Suprapubic skin (tissue), 4 donors: Measurements from ENCODE around the gene TTC6. TPM values are rescaled to one million over a fixed set of nuclear protein-coding genes. Genes with fewer than 3 reads are reported as not detected.

Experiments
- DNase-seq, 2 donors: peaks; one replicate each; pipeline ENCODE4 v3.0.0-alpha.2; 2019; ENCODE audit warnings: low spot score in 2 of 2
- H3K27ac ChIP-seq: fragments of 200-600 bp; sonication (generic); one replicate; pipeline ENCODE4 v1.5.1; 2019
- H3K27me3 ChIP-seq: fragments of 200-600 bp; sonication (generic); one replicate; pipeline ENCODE4 v1.5.1; 2019
- H3K36me3 ChIP-seq: fragments of 200-600 bp; sonication (generic); one replicate; pipeline ENCODE4 v1.5.1; 2019
- H3K4me1 ChIP-seq: fragments of 200-600 bp; sonication (generic); one replicate; pipeline ENCODE4 v1.5.1; 2019
- H3K4me3 ChIP-seq: fragments of 200-600 bp; sonication (generic); one replicate; pipeline ENCODE4 v1.5.1; 2019; ENCODE audit warnings: mild to moderate bottlenecking
- H3K9me3 ChIP-seq: fragments of 200-600 bp; sonication (generic); one replicate; pipeline ENCODE4 v1.5.1; 2019
- CTCF ChIP-seq, 2 donors: fragments of 200-600 bp in 1 of 2; fragments of 450-650 bp in 1 of 2; sonication (generic) in 1 of 2; IDR thresholded peaks; one replicate each; pipeline ENCODE4 v1.5.1; 2016 to 2019; ENCODE audit warnings: antibody characterized with exemption in 2 of 2, mild to moderate bottlenecking in 1 of 2, moderate library complexity in 1 of 2
- EP300 ChIP-seq: sonication (generic); formaldehyde crosslinking; IDR thresholded peaks from one replicate; pipeline ENCODE4 v1.6.1; 2017; ENCODE audit warnings: antibody characterized with exemption
- POLR2A ChIP-seq, 2 donors: fragments of 450-650 bp; IDR thresholded peaks; one replicate each; pipeline ENCODE4 v1.6.1; 2017; ENCODE audit warnings: antibody characterized with exemption in 2 of 2, mild to moderate bottlenecking in 2 of 2, moderate library complexity in 2 of 2
- POLR2AphosphoS5 ChIP-seq, 3 donors: sonication (generic); formaldehyde crosslinking; IDR thresholded peaks; one replicate each; pipeline ENCODE4 v1.6.1; 2017; ENCODE audit warnings: antibody characterized with exemption in 3 of 3
- WGBS: methylation state at CpG from one replicate; pipeline ENCODE4 v1.1.5; 2018; 5-methylcytosine and 5-hydroxymethylcytosine counted together
- total RNA-seq, 4 donors: library from RNA; depleted of rRNA; stranded (reverse); fragments of >200 nt; gene quantifications; one replicate each; pipeline ENCODE4 v1.1.0, GENCODE V29; 2016

Gene TTC6
- total RNA-seq, 4 donors from 2014 or later = 0.18 to 9.5 (median 1.1) TPM

GRCh38 chr14:37588956-37589714 is 6.3 kb upstream of the TTC6 start:
- 24% methylated on average over 16 of the region's 16 CpGs for WGBS

DNA sequence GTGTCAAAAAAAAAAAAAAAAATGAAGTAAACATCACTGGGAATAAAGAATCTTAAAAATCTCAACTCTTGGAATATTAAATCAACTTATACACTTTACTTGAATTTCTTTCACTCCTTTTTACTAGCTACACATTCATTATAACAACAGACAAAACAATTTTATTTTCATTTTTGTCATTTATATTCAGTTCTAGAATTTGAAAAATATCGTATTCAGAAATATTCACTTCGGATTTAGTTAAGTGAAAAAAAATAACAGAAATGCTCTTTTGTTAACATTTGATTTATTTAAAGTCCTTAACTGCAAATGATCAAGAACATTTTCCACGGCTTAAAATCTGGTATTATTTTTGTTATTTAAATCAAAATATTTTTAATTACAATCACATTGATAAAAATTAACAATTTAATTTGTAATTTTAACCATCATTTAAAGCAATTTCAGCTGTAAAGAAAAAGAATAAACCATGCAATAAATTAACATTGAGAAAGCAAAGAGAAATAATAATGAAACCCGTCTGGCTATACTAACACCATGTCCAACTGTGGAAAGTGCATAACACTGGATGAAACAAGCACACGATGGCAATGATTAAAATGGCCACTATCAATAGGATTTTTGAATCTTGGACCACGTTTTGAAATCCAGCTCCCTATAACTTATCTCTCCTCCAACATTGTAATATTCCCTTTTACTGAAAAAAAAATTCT is 5.6 kb upstream of the TTC6 start:
- H3K36me3 ChIP-seq = no peaks in the 10 kb centered on the region
- no peak overlapping the region for H3K4me3 ChIP-seq
- peaks cover 98% of the 10 kb centered on the region for H3K27me3 ChIP-seq
- no peak for TF ChIP-seq POLR2A (IDR thresholded peaks at IDR 0.05)
- TF ChIP-seq CTCF (IDR thresholded peaks at IDR 0.05) = no peak
- TF ChIP-seq EP300 = no peak
- no peak for TF ChIP-seq POLR2AphosphoS5 (IDR thresholded peaks at IDR 0.05)
- WGBS = 32% methylated on average over 6 of the region's 6 CpGs
- no peak overlapping the region for H3K27ac ChIP-seq
- H3K9me3 ChIP-seq = no peaks in the 10 kb centered on the region
- peaks cover 40% of the 10 kb centered on the region for H3K4me1 ChIP-seq
- DNase-seq = no peak

More at GRCh38 chr14:37588956-37589714, 6.3 kb upstream of the TTC6 start:
- Histone ChIP-seq H3K27me3 (peaks cover 100% of the 10 kb centered on the region), H3K9me3 (no peaks in the 10 kb centered on the region), H3K4me3 (no peak overlapping the region), H3K36me3 (no peaks in the 10 kb centered on the region), H3K27ac (no peak overlapping the region), H3K4me1 (peaks cover 40% of the 10 kb centered on the region)
- DNase-seq = no peak
- TF ChIP-seq CTCF (IDR thresholded peaks at IDR 0.05) (no peak), POLR2AphosphoS5 (IDR thresholded peaks at IDR 0.05) (no peak)

DNA sequence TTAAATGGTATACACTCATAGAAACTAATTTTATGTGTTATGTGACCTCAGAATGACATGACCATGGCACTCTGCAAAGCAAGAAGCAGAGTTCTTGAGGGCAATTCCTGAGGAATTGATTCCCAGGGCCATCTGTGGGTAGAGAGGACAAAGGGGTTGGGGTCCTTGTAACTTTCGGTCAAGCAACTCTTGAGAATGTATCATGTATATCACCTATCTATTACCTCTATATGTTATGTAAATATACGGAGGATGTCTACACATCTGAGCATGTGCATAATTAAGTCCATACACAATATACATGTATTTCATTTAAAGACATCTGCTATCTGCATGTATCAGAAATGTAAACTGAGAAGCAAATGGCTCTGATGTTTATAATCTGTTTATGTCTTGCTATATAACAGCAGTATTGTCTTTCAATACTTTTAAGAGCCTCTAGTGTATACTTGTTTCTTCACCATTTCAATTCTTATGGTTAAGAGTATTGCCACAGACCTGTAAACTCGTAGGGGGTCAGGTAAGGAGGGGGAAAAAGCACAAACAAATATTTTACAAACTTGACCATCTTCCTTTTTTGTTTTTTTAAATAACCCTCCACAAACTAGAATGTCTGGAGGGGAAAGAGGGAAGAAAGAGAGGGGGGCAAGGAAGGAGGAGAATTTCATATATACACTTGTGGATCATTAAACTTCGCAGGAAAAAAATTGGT is 4.8 kb upstream of the TTC6 start:
- Histone ChIP-seq H3K36me3 (no peaks in the 10 kb centered on the region), H3K4me1 (peaks cover 38% of the 10 kb centered on the region), H3K27ac (no peak overlapping the region), H3K9me3 (no peaks in the 10 kb centered on the region), H3K27me3 (peaks cover 96% of the 10 kb centered on the region), H3K4me3 (no peak overlapping the region)
- DNase-seq = no peak
- TF ChIP-seq POLR2AphosphoS5 (IDR thresholded peaks at IDR 0.05) (no peak), CTCF (IDR thresholded peaks at IDR 0.05) (no peak), EP300 (no peak), POLR2A (IDR thresholded peaks at IDR 0.05) (no peak)
- WGBS = 30% methylated on average over 4 of the region's 4 CpGs

- Histone ChIP-seq H3K4me1 (peaks cover 47% of the 10 kb centered on the region), H3K4me3 (peak overlapping the region; percentile 4), H3K27me3 (peaks cover 96% of the 10 kb centered on the region), H3K27ac (no peak overlapping the region), H3K36me3 (no peaks in the 10 kb centered on the region), H3K9me3 (no peaks in the 10 kb centered on the region)
- DNase-seq = no peak
- TF ChIP-seq CTCF (IDR thresholded peaks at IDR 0.05) = no peak
- TF ChIP-seq EP300 = no peak
- no peak for TF ChIP-seq POLR2AphosphoS5 (IDR thresholded peaks at IDR 0.05)
- no peak for TF ChIP-seq POLR2A (IDR thresholded peaks at IDR 0.05)
- WGBS = 8% methylated on average over 30 of the region's 45 CpGs
These were observed 4.0 kb upstream of the TTC6 start for GRCh38 chr14:37591311-37591940.
